GM21528 (cell line): ENCODE measurements around the gene THUMPD1.
A peak's percentile ranks its signal among the peaks of the same experiment; 100 is the strongest.
"Not testable (repeated sequence)": the region's sequence is repeated elsewhere in the genome, so short reads cannot be mapped to it uniquely, and the experiment has no call there.

Experiments
- ATAC-seq: cut with Tn5 transposase; IDR thresholded peaks from one replicate; pipeline ENCODE4 v1.9.1; 2021; ENCODE audit warnings: mild to moderate bottlenecking, moderate library complexity; ENCODE audit not compliant: unreplicated experiment, low FRiP score

THUMPD1 gene

DNA sequence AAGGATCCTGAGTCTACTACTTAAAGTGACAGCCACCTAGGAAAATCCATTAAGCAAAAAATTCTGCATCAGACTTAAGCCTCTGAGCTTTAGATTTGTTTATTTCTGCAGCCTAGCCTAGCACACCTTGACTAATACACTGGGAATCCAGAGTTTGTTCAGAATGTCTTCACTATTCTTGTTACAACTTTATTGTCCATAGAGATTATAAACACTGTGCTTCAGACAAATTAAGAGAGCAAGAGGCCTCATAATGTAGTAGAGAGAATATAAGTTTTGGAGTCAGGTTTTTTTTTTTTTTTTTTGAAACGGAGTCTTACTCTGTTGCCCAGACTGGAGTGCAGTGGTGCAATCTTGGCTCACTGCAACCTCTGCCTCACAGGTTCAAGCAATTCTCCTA is 8.9 kb upstream of the THUMPD1 start:
- no peak for ATAC-seq

DNA sequence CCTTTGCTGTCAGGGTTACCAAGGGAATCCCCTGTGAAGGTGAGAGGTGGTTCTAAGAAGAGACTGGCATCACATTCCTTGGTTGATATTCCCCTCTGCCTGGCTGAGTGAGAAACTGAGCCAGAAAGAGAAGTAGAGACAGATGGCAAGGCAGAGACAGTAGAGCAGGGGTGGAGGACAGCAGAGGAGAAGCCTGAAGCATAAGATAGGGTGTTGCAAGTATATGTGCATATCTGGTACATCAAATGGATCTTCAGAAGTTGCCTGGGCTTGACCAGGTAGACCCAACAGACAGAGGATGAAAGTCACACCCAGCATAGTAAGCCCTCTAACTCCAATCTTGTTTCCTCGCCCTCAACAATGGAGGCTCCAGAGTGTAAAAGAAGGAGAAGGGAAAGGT is 7.9 kb upstream of the THUMPD1 start:
- no peak for ATAC-seq

DNA sequence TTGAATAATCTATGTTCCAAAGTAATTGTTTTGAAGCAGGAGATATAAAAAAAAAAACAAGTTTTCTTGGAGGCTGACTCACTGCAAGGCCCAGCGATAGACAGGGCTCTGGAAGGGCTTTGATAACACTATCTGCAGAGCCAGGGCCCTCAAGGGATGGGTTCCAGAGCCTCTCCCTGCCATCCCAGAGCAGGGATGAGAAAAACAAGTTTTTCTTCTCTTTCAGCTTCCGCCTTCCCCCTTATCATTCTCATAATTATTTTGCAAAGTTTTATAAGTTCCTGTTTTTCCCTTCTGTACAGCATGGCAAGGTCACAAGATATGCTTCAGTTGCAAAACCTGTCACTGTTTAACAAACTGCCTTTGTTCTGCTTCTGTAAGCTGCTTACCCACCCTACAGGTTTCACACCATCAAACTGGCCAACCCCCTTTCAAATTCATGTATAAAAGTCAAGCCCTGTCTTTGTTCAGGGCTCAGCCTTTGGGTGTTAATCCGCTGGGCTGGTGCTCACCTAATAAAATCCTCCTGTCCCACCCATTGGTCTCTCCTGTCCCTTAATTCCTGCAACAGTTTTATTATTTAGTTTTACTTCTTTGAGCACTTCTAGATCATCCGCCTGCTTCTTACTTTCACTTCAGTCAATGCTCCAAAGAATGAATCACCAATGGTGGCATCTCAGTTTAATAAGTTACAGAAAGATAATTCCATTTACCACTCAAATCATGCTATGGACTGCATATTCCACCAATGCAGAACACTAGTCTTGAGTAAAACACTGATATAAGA is 5.6 kb upstream of the THUMPD1 start:
- ATAC-seq: no peak

DNA sequence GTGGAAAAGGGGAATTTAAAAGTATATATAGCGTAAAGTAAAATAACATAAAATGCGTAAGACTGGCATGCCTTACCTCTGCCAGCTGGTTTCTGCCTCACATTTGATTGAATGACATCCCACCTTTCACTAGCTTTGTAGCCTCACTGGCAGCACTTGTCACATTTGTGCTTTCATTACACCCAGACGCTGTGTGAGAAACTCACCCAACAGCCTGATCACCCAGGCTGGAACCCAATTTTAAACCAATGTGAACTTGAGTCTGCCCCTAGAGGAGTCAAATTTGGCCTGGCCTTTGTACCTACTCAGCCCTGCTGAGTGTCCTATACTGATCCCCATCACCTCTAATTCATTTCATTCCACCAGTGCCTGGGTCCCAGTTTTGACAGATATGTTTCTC is 4.8 kb upstream of the THUMPD1 start:
- no peak for ATAC-seq

DNA sequence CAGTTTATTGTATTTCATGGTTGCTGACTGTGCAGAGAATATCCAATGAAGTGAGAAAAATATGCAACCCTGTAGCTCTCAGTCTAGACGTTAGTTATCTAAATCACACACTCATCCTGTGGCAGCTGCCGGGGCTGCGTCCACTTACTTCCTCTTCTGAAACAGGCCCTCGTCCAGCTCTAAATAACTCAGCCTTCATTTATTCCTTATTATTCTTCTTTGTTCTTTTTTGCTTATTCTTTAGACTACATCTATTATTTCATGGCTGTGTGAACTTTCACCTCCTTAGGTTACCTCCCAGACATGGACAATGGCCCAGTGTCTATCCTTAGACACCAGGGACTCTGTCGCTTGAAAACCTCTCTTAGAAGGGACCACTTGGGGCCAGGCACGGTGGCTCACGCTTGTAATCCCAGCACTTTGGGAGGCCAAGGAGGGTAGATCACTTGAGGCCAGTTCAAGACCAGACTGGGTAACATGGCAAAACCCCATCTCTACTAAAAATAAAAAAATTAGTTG is 3.4 kb upstream of the THUMPD1 start:
- ATAC-seq: no peak

DNA sequence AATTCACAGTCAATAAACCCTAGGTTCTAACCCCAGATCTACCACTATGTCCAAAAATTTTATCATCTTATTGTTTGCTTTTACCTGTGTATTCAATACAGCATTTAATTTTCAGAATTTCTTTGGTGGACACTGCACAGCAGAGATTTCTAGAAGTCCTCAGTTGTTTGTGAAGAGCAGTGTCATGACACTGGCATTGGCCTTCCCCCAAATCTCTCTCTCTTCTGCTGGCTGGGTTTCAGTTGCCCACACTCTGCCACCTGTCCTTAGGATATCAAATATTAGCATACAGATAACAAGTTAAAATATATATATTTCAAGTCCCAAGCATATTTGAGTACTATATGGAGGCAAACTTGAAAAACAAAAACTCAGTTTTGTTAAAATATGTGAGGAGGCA is 2.0 kb upstream of the THUMPD1 start:
- no peak for ATAC-seq

DNA sequence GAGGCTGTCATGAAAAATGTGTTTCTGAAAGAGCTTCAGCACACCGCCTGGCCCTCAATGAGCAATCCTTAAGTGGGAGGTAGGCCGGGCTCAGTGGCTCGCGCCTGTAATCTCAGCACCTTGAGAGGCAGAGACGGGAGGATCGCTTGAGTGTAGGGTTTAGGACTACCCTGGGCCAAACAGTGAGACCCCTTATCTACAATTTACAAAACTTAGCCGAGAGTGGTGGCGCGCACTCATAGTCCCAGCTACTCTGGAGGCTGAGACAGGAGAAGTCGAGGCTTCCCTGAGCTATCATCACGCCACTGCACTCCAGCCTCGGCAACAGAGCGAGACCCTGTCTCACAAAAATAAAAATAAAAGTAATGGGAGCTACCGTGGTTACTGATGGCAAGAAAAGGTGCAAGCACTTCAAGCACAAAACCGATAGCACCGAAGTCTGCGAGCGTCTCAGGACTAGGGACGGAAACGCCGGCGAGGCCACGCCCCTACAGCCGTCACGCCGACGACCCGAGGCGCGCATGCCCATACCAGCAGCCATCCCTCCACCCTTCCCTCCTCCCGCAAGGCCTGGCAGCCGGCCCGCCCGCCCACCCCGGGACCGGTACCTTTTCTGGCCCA is 607 bp downstream of the THUMPD1 start:
- ATAC-seq: peak; percentile 86

DNA sequence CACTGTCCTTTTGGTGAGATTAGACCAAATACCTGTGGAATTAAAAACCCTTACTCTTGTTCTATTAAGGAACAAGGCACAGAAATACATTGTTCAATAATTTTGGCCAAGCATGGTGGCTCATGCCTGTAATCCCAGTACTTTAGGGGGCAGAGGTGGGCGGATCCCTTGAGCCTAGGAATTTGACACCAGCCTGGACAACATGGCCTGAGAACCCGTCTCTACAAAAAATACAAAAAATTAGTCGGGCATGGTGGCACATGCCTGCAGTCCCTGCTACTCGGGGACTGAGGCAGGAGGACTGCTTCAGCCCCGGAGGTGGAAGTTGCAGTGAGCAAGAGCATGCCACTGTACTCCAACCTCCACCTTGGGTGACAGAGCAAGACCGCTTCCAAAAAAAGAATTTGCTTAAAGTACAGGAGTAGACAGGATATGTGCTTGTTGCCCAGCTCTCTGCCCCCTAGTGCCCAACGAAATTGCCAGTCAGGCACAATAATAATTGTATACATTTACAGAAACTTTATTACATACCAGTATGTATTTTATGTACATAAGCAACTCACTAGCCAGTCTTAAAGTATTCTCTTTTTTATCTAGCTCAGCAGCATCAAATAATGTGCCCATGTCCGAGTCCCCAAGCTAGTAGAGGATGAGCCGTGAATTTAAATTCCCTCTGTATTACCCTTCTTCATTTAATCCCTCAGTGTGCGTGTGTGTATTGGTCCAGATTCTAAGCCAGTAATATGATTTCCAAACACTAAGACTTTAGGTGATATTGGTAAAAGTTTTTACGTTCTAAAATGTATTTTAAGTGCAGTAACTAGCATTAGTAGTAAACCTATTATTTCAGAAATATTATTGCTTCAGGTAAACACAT is 1.4 kb downstream of the THUMPD1 start:
- no peak for ATAC-seq

DNA sequence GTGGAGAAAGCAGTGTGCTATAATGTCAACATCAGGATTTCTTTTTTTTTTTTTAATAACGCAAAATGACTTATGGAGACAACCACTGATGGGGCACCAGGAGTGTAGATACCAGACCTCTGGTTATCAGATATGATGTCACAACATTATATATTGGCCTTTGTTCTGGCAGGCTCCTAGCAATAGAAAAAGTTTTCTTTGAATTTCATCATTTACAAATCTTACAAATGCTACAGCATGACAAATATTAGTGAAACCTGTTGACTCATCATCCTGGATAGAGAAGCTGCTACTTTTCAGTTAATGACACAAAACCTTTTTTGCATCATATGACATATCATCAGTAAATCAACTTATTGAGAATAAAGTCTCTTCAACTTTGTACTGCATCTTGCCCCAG is 6.1 kb downstream of the THUMPD1 start:
- no peak for ATAC-seq

DNA sequence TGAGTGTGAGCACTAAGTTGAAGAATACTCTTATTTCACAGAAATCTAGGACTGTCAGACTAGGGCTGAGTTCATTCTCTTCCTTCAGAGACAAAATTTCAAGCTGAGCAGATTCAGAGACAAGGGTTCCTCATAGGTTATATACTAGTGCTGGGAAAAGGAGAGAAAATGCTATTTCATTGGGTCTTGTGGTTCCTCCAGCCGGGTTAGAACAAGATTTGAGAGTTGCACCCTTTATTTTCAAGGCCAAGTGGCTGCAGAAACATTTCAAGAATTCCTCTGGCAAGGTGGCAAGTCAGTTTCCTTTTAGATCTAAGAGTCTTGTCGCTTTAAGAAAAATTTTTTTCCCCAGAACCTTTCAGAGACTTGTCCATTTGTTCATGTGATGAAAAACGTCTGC is 6.8 kb downstream of the THUMPD1 start:
- ATAC-seq: no peak

DNA sequence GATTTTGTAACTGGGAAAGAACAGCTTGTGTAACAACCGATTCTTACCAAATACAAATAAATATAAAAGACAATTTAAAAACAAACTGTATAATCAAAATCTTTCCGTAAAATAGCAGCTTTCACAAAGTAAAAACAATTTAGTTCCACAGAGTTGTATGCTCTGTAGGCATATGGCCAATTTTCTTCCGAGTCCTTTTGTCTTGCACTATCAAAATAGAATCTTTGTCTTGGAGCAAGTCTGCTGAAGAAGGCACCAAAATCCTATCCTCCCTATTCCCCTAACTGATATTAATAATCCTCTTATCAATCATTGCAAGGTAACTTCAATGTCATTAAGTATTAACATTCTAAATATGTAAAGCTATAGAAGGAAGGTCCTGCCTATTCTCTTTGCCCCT is 7.6 kb downstream of the THUMPD1 start:
- ATAC-seq: no peak

DNA sequence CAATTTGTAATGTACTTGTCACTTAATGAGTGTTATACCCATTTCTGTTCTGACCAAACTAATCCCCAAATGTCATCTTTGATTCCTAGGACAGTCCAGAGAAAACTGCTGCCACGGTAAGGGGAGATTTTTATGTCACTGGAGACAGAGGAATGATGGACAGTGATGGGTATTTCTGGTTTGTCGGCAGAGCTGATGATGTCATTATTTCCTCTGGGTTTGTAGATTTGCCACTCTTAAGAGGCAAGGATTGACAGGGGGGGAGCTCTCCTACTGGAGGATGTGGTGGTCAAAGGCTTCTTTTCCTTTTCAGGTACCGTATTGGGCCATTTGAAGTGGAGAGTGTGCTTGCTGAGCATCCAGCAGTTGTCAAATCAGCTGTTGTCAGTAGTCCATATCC is 12.5 kb downstream of the THUMPD1 start:
- ATAC-seq: no peak

DNA sequence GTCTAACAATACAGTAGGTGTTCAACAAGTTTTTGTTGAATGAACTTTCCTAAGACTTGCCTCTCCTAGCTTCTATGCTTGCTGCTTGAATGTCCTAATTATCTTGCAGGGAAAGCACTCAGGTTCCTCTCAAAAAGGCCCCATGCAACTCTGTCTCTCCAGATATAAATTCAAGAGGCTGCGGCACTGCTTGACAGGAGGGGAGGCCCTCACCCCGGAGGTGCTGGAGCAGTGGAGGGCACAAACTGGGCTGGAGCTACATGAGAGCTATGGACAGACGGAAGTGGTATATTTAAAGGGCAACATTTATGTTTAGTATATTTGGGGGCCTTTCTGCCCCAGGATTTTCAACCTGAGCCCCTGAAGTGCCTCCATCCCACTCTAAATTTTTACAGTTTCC is 14.4 kb downstream of the THUMPD1 start:
- no peak for ATAC-seq

DNA sequence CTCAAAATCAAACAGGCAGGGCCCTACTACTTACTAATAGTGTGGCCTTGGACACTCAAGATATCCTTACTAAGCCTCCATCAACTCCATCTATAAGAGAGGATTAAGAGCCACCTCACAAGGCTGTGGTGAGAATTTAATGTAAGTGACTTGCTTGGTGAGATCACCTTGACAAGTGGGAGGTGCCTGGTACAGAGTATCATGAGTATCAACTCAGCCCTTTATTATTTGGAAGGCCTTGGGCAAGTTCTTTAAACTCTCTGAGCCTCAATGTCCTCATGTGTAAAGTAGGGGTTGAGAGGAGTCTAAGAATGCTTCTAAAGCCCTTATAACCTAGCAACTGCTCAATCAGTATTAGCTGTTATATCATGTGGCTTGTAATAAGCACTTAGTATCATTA is 15.0 kb downstream of the THUMPD1 start:
- ATAC-seq: no peak

DNA sequence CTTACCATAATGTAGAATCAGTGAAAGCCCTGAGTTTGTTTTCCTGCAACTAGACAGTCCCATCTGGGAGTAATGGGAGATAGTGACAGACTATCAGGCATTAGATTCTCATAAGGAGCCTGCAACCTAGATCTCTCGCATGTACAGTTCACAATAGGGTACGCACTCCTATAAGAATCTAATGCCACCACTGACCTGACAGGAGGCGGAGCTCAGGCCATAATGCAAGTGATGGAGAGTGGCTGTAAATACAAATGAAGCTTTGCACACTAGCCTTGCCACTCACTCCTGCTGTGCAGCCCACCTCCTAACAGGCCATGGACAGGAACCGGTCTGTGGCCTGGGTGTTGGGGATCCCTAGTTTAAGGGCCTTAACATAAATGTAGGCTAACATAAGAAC is 21.4 kb downstream of the THUMPD1 start:
- ATAC-seq: no peak

DNA sequence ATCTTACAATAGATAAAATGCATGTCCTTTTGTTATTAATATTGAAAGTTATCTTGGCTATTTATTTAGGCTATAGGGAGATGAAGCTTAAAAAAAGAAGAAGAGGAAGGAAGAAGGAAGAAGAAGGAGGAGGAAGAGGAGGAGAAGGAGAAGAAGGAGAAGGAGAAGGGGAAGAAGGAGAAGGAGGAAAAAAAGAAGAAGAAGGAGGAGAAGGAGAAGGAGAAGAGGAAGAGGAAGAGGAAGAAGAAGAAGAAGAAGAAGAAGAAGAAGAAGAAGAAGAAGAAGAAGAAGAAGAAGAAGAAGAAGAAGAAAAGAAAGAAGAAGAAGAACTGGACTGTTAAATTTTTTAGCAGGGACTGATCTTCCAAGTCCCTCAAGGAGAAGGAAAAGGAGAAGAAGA is 23.9 kb downstream of the THUMPD1 start:
- not testable (repeated sequence) for ATAC-seq

DNA sequence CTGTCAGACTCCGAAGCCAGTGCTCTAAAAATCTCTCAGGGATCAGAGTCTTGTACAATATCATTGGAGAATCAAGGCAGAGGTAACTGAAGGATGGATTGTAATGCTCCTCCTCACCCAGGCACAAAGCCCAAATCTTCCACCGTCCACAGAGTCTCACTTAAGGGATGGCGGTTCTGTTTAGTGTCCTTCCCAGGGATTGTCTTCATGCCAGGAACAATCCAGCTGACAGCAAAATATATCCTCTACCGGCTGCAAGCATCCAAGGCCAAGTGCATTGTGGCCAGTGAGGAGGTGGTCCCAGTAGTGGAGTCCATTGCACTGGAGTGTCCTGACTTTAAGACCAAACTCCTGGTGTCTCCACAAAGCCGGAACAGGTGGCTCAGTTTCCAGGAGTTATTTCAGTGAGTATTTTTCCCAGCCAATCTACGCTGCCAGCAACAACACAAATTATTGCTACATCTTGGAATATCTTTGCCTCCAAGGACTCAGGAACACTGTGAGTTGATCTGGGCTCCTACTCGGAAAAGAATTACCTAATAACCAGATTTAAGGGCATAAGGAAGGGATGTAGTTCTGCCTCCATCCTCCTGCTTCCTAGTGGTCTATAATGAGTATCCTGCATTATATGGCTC is 30.2 kb downstream of the THUMPD1 start:
- no peak for ATAC-seq

DNA sequence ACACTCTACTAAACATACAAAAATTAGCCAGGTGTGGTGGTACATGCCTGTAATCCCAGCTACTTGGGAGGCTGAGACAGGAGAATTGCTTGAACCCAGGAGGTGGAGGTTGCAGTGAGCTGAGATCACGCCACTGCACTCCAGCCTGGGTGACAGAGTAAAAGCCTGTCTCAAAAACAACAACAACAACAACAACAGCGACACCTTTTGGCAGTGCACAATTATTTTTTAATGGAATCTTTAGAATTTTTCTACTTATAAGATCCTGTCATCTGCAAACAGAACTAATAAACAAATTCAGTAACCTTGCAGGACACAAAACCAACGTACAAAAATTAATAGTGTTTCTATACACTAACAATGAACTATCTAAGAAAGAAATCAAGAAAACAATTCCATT is 33.5 kb downstream of the THUMPD1 start:
- not testable (repeated sequence) for ATAC-seq

DNA sequence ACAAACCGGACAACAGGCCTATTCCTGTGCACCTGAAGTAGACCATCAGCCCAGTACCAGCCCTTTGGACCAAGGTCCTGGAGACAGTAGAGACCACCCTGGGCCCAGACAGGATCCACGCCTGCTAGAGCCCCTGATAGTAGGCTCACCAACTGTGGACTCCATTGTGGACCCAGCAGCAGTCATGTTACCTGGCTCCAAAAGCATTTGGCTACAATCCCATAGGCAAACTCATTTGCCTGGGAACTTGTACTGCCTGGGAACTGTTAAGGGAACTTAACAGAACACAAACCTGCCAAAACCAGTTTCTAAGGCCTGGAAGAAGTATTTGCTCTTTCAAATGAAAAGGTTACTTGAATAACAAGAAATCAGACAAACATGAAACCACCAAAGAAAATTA is 34.2 kb downstream of the THUMPD1 start:
- ATAC-seq: no peak

DNA sequence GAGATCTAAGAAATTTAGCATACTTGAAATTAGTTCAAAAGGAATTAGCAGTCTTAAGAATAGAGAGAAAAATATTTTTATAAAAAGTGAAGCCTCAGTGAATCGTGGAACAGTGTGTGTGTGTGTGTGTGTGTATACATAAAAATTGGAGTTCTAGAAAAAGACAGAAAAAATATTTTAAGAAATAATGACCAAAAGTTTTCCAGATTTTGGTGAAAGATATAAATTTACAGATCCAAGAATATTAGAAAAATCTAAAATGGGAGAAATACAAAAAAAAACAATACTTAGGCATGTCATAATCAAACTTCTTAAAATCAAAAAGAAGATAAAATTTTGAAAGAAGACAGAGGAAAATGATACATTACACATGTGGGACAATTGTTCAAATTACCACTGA is 35.6 kb downstream of the THUMPD1 start:
- ATAC-seq: not testable (repeated sequence)

DNA sequence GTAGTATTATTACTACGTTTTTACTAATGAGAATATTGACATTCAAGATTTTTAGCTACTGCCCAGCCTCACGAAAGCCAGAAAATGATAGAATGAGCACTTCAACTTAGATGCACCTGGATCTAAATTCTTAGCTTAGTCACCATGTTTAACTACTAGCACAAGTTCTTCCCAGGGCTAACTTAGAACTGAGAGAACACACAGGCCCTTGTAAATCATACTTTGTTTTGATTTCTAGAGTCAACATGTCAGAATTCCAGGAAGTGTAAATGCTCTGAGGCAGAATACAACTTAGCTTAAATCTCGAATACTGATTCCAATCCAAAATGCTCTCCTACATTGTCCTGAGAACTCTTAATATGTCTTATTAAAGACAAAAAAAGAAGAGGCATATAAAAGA is 37.3 kb downstream of the THUMPD1 start:
- no peak for ATAC-seq
